B cell (primary cell): Measurements from ENCODE around the gene EPHB3.

Experiments used
- EZH2 ChIP-seq: IDR thresholded peaks from 2 replicates; pipeline ENCODE4 v1.6.1; 2012; ENCODE audit warnings: borderline replicate concordance, low read depth, mild to moderate bottlenecking, moderate library complexity, low read length; ENCODE audit not compliant: insufficient read depth, poor library complexity, severe bottlenecking
- TF ChIP-seq, protein P1 (sequence below): fragments of 200-600 bp; IDR thresholded peaks from one replicate; pipeline ENCODE4 v1.8.0; 2022; ENCODE audit warnings: antibody characterized with exemption, mild to moderate bottlenecking

DNA sequence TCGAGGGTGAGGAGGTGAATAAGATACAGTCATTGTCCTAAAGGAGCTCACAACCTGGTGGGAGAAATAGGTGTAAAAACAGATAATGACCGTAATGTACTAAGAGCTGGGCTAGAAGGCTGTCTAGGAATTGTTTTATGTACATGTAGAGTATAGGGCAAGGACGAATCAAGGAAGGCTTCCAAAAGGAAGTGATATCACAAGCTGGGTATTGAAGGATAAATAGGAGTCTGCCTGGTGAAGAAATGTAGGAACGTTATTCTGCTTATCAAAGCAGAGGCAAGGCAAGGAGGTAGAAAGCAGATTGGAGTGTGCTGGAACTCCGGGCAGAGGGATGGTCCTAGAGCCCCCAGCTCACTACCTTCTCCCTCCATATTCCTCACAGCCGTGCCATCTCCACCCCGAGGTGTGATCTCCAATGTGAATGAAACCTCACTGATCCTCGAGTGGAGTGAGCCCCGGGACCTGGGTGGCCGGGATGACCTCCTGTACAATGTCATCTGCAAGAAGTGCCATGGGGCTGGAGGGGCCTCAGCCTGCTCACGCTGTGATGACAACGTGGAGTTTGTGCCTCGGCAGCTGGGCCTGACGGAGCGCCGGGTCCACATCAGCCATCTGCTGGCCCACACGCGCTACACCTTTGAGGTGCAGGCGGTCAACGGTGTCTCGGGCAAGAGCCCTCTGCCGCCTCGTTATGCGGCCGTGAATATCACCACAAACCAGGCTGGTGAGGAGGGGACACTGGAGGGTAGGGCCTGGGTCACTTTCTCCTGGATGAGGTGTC is 15.1 kb downstream of the EPHB3 start:
- TF ChIP-seq, protein P1, sequence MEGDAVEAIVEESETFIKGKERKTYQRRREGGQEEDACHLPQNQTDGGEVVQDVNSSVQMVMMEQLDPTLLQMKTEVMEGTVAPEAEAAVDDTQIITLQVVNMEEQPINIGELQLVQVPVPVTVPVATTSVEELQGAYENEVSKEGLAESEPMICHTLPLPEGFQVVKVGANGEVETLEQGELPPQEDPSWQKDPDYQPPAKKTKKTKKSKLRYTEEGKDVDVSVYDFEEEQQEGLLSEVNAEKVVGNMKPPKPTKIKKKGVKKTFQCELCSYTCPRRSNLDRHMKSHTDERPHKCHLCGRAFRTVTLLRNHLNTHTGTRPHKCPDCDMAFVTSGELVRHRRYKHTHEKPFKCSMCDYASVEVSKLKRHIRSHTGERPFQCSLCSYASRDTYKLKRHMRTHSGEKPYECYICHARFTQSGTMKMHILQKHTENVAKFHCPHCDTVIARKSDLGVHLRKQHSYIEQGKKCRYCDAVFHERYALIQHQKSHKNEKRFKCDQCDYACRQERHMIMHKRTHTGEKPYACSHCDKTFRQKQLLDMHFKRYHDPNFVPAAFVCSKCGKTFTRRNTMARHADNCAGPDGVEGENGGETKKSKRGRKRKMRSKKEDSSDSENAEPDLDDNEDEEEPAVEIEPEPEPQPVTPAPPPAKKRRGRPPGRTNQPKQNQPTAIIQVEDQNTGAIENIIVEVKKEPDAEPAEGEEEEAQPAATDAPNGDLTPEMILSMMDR, result no peak
- TF ChIP-seq EZH2, result no peak
